HG03521 (cell line): ENCODE data around the gene SCYGR2.
A peak's percentile ranks its signal among the peaks of the same experiment; 100 is the strongest.
"Not testable (repeated sequence)": the region's sequence is repeated elsewhere in the genome, so short reads cannot be mapped to it uniquely, and the experiment has no call there.

Experiments used
- ATAC-seq: cut with Tn5 transposase; IDR thresholded peaks from one replicate; pipeline ENCODE4 v1.9.1; 2021; ENCODE audit warnings: mild to moderate bottlenecking, moderate library complexity; ENCODE audit not compliant: unreplicated experiment

The SCYGR2 gene

GRCh38 chr2:227598835-227599503 is at the start of gene SCYGR2:
Gene SCYGR2 (plus strand): TSS chr2:227598893. CDS start chr2:227598893, 0 bp downstream.
- ATAC-seq = not testable (repeated sequence)

- no peak for ATAC-seq
Measured at GRCh38 chr2:227551836-227552235, 46.9 kb upstream of the SCYGR2 start.

- no peak for ATAC-seq
Measured at GRCh38 chr2:227562581-227562980, 36.1 kb upstream of the SCYGR2 start.

- ATAC-seq = no peak
Measured at GRCh38 chr2:227565080-227565479, 33.6 kb upstream of the SCYGR2 start.

GRCh38 chr2:227566012-227566411 is 32.7 kb upstream of the SCYGR2 start:
- ATAC-seq = no peak

- no peak for ATAC-seq
Measured at GRCh38 chr2:227568852-227569169, 29.9 kb upstream of the SCYGR2 start.

- no peak for ATAC-seq
Measured at GRCh38 chr2:227570615-227571014, 28.1 kb upstream of the SCYGR2 start.

- no peak for ATAC-seq
Measured at GRCh38 chr2:227576110-227576509, 22.6 kb upstream of the SCYGR2 start.

- ATAC-seq = no peak
Measured at GRCh38 chr2:227576812-227577211, 21.9 kb upstream of the SCYGR2 start.

- no peak for ATAC-seq
Measured at GRCh38 chr2:227577555-227577954, 21.1 kb upstream of the SCYGR2 start.

GRCh38 chr2:227578642-227579041 is 20.1 kb upstream of the SCYGR2 start:
- no peak for ATAC-seq

- no peak for ATAC-seq
Measured at GRCh38 chr2:227579791-227580190, 18.9 kb upstream of the SCYGR2 start.

GRCh38 chr2:227582369-227582768 is 16.3 kb upstream of the SCYGR2 start:
- no peak for ATAC-seq

GRCh38 chr2:227592694-227593387 is 5.9 kb upstream of the SCYGR2 start:
- no peak for ATAC-seq

GRCh38 chr2:227595797-227596196 is 2.9 kb upstream of the SCYGR2 start:
- ATAC-seq = no peak

- ATAC-seq = no peak
Measured at GRCh38 chr2:227597036-227597435, 1.7 kb upstream of the SCYGR2 start.

GRCh38 chr2:227597998-227598397 is 695 bp upstream of the SCYGR2 start:
- no peak for ATAC-seq

- no peak for ATAC-seq
Measured at GRCh38 chr2:227602358-227602757, 3.7 kb downstream of the SCYGR2 start.

- ATAC-seq = no peak
Measured at GRCh38 chr2:227606476-227606875, 7.8 kb downstream of the SCYGR2 start.

GRCh38 chr2:227607941-227608340 is 9.2 kb downstream of the SCYGR2 start:
- ATAC-seq = no peak

GRCh38 chr2:227608561-227609338 is 10.1 kb downstream of the SCYGR2 start:
- ATAC-seq = peak; percentile 43

- no peak for ATAC-seq
Measured at GRCh38 chr2:227610123-227610522, 11.4 kb downstream of the SCYGR2 start.
